ENCODE measurements around the gene THEM4. TPM values are rescaled to one million over a fixed set of nuclear protein-coding genes. Genes with fewer than 3 reads are reported as not detected.

THEM4 gene
- total RNA-seq, result 10 to 100 TPM; 35.0 to 42.0 TPM
- polyA plus RNA-seq (ENCODE audit: insufficient read depth, low read depth, low replicate concordance), result 33.5 TPM
- long read RNA-seq, donor 1, transcript THEM4-202 (7 exons, 1,832 nt), result major isoform, 8 of 23 reads
- long read RNA-seq, donor 1, partial matches to known transcripts, result 11 of 23 reads
- long read RNA-seq, donor 1, other reads (novel, unspliced or antisense), result 0 of 23 reads
- long read RNA-seq, donor 2, partial matches to known transcripts, result 0 of 4 reads
- long read RNA-seq, donor 2, other reads (novel, unspliced or antisense), result 0 of 4 reads

DNA sequence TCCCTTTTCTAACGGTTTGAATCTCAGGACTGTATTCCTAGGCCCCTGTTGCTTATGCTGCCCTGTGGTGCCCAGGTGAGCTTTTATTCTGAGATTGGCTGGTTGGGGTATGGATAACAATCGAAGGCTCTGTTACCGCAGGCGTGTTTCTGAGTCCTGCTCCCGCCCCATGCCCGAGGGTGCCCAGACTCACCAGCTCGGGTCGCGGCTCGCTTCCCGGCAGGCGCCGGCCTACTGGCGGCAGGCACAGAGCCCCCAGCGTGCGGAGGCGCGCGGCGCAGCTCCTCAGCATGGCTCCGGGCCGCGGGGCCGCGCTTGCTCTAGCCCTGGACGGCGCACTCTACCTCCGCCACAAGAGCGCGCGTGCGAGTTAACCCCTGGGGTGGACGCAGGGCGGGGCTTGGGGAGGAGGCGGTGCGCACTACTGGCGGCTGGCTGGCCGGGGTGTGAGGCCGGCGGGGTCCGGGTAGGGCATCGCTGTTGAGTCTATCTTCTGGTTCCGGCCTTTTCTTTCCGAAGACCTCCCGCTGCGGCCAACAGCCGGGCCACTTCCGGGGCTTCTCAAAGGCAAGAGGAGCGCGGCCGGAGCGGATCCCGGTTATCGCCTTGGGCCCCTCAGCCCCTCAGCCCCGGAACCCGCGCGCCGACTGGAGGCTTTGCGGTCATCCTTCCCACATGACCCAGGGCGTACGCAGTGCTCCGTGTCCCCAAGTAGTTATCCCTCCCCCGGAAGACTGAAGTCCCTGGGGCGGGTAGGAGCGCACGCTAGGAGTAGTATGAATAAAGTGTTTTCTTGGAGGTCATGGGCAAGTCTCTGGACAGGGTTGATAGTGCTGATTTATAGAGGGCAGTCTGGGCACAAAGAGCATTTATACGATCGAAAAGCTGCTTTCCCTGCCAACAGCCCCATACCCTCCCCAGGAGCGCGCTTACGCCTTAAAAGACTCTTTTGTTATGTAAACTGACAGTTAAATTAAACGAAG, at the start of gene THEM4:
THEM4 (minus strand) TSS at position 345 of the 983 bp plus-strand sequence; CDS start at position 292, 53 bp downstream.
- TF ChIP-seq, protein P1, sequence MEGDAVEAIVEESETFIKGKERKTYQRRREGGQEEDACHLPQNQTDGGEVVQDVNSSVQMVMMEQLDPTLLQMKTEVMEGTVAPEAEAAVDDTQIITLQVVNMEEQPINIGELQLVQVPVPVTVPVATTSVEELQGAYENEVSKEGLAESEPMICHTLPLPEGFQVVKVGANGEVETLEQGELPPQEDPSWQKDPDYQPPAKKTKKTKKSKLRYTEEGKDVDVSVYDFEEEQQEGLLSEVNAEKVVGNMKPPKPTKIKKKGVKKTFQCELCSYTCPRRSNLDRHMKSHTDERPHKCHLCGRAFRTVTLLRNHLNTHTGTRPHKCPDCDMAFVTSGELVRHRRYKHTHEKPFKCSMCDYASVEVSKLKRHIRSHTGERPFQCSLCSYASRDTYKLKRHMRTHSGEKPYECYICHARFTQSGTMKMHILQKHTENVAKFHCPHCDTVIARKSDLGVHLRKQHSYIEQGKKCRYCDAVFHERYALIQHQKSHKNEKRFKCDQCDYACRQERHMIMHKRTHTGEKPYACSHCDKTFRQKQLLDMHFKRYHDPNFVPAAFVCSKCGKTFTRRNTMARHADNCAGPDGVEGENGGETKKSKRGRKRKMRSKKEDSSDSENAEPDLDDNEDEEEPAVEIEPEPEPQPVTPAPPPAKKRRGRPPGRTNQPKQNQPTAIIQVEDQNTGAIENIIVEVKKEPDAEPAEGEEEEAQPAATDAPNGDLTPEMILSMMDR (IDR thresholded peaks at IDR 0.05), result peak in 1 of 3 experiments; percentile 25
- peak; percentile 31 for TF ChIP-seq POLR2A (IDR thresholded peaks at IDR 0.05)
- intact Hi-C loops (cut with DNase I; ENCODE audit: low total_unique reads), result no loop called here
- DNase-seq, result peak; percentile 98
- Histone ChIP-seq H3K4me3 (peak within 1 kb of the TSS; percentile 77 to 84), H3K27me3 (no peaks in the 10 kb centered on the region), H3K9me3 (no peaks in the 10 kb centered on the region), H3K4me1 (peaks cover 11% of the 10 kb centered on the region), H3K36me3 (ENCODE audit: low read depth, missing control alignments) (no peaks in the 10 kb centered on the region), H3K27ac (peak within 1 kb of the TSS; percentile 79 to 89)
- 1% methylated on average over 12 to 57 of the region's 73 CpGs for WGBS, 2 donors

DNA sequence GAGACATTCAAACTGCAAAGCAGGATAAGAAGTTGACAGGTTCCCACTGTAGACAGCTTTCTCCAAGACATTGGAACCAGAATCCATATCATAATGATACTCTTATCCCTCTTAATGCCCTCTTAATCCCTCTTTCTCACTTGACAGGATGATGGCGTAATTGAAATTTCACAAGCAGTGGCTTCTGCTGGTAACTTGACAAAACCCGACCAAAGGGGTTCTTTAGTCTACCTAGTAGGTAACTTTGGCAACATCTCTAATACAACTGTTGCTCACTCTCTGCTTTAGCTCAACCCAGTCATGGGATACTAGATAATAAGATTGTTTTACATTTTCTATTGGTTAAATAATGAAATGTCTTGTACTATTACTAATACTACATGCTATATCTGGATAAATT, 49.6 kb upstream of the THEM4 start:
- no peaks in the 10 kb centered on the region for H3K4me1 ChIP-seq
- no peak overlapping the region for H3K27ac ChIP-seq
- H3K4me3 ChIP-seq, result no peak overlapping the region
- no peaks in the 10 kb centered on the region for H3K36me3 ChIP-seq (ENCODE audit: low read depth, missing control alignments)
- no peaks in the 10 kb centered on the region for H3K27me3 ChIP-seq
- whole genome bisulfite sequencing, 2 donors, result 85 to 90% methylated on average over 2 of the region's 2 CpGs
- TF ChIP-seq POLR2A (IDR thresholded peaks at IDR 0.05), result no peak
- TF ChIP-seq, protein P1 (IDR thresholded peaks at IDR 0.05), result no peak
- no peak for DNase-seq
- H3K9me3 ChIP-seq, result no peaks in the 10 kb centered on the region
- intact Hi-C loops (cut with DNase I; ENCODE audit: low total_unique reads), result no loop called here

GRCh38 chr1:151956957-151957497, 47.7 kb upstream of the THEM4 start:
- intact Hi-C loops (cut with DNase I; ENCODE audit: low total_unique reads), result no loop called here
- no peak for DNase-seq
- TF ChIP-seq POLR2A (IDR thresholded peaks at IDR 0.05), result no peak
- TF ChIP-seq, protein P1 (IDR thresholded peaks at IDR 0.05), result no peak
- no peaks in the 10 kb centered on the region for H3K36me3 ChIP-seq (ENCODE audit: low read depth, missing control alignments)
- H3K4me3 ChIP-seq, result no peak overlapping the region
- H3K9me3 ChIP-seq, result no peaks in the 10 kb centered on the region
- 92 to 94% methylated on average over 3 of the region's 3 CpGs for WGBS, 2 donors
- H3K27ac ChIP-seq, result no peak overlapping the region
- H3K27me3 ChIP-seq, result no peaks in the 10 kb centered on the region
- H3K4me1 ChIP-seq, result no peaks in the 10 kb centered on the region

- Histone ChIP-seq H3K27ac (peak overlapping the region in 1 of 2 donors; percentile 8), H3K4me1 (peaks cover 9% of the 10 kb centered on the region), H3K4me3 (no peak overlapping the region), H3K27me3 (no peaks in the 10 kb centered on the region), H3K36me3 (ENCODE audit: low read depth, missing control alignments) (no peaks in the 10 kb centered on the region), H3K9me3 (no peaks in the 10 kb centered on the region)
- WGBS, 2 donors, result 63 to 74% methylated on average over 7 of the region's 7 CpGs
- peak; percentile 45 for DNase-seq
- intact Hi-C loops (cut with DNase I; ENCODE audit: low total_unique reads), result no loop called here
- TF ChIP-seq, protein P1 (IDR thresholded peaks at IDR 0.05), result no peak
- TF ChIP-seq POLR2A (IDR thresholded peaks at IDR 0.05), result no peak
These were observed 44.2 kb upstream of the THEM4 start for GRCh38 chr1:151953409-151954094.

Data from testis (tissue), 5 donors.